Right lobe of liver (tissue), 6 donors: Measurements from ENCODE around the gene TET1. TPM values are rescaled to one million over a fixed set of nuclear protein-coding genes. Genes with fewer than 3 reads are reported as not detected.
"Not testable (repeated sequence)": the region's sequence is repeated elsewhere in the genome, so short reads cannot be mapped to it uniquely, and the experiment has no call there.

ENCODE experiments used
- ATAC-seq, 4 donors: fragments of 200-7000 bp; cut with Tn5 transposase; one replicate each; pipeline ENCODE4 v1.9.1; 2020; ENCODE audit warnings: mild to moderate bottlenecking in 4 of 4, moderate library complexity in 4 of 4
- DNase-seq, 3 donors: peaks; one replicate each; pipeline ENCODE4 v3.0.0-alpha.2; 2020
- H3K27ac ChIP-seq, 3 donors: fragments of 200-600 bp; one replicate each; pipeline ENCODE4 v1.8.0; 2022
- H3K27me3 ChIP-seq, 2 donors: fragments of 200-600 bp; one replicate each; pipeline ENCODE4 v1.8.0; 2022
- H3K36me3 ChIP-seq, 4 donors: fragments of 200-600 bp; sonication (generic) in 1 of 4; one replicate each; pipeline versions ENCODE4 v1.5.1 to v1.8.0; 2017 to 2022; ENCODE audit warnings: control low read depth in 1 of 4
- H3K4me1 ChIP-seq, 4 donors: fragments of 200-600 bp; sonication (generic) in 1 of 4; one replicate each; pipeline versions ENCODE4 v1.5.1 to v1.8.0; 2017 to 2022; ENCODE audit warnings: control low read depth in 1 of 4
- H3K4me3 ChIP-seq, 3 donors: fragments of 200-600 bp; one replicate each; pipeline ENCODE4 v1.8.0; 2022
- H3K9me3 ChIP-seq, 4 donors: fragments of 200-600 bp; sonication (generic) in 1 of 4; one replicate each; pipeline versions ENCODE4 v1.5.1 to v1.8.0; 2017 to 2022; ENCODE audit warnings: control low read depth in 1 of 4
- POLR2A ChIP-seq: fragments of 450-650 bp; IDR thresholded peaks from one replicate; pipeline ENCODE4 v1.6.1; 2017; ENCODE audit warnings: antibody characterized with exemption, mild to moderate bottlenecking
- WGBS: methylation state at CpG from one replicate; pipeline ENCODE4 v1.1.6; 2018; ENCODE audit warnings: low coverage, low lambda C conversion rate; ENCODE audit not compliant: insufficient coverage; ENCODE audit errors: missing lambda C conversion rate; 5-methylcytosine and 5-hydroxymethylcytosine counted together
- intact Hi-C, 2 donors: fragments of 100-400 bp; cut with DNase I; formaldehyde crosslinking; loops; one replicate each; pipeline versions ENCODE4 v1.11.2 to v1.14.1; 2022
- total RNA-seq, 6 experiments: library from RNA; depleted of rRNA in 2 of 6; stranded (reverse); fragments of >200 nt in 2 of 6; fragmentation: NEBNext Ultra II Directional in 3 of 6; extraction: Animal tissue kit (Norgen Biotek cat#: 25700) in 3 of 6; gene quantifications; one replicate each; pipeline versions ENCODE4 v1.1.0 to v1.2.4, GENCODE V29; 2016 to 2023
- TF ChIP-seq, protein P1 (sequence below), 4 donors: fragments of 200-600 bp in 3 of 4; fragments of 450-650 bp in 1 of 4; IDR thresholded peaks; one replicate each; pipeline versions ENCODE4 v1.5.1 to v1.8.0; 2016 to 2022; ENCODE audit warnings: antibody characterized with exemption in 4 of 4, mild to moderate bottlenecking in 2 of 4
- donor health status: DM: no; HTN: yes; CAD: no.
- donor health status: DM: no; HTN: no; CAD: no.
- donor health status: DM: no; HTN: no; CAD: no.
- donor health status: DM: no; HTN: yes; CAD: no.
- donor health status: DM: no; HTN: yes; CAD: no.

The TET1 gene
- total RNA-seq, 6 experiments from 2014 or later: 0.62 to 0.86 (median 0.67) TPM

DNA sequence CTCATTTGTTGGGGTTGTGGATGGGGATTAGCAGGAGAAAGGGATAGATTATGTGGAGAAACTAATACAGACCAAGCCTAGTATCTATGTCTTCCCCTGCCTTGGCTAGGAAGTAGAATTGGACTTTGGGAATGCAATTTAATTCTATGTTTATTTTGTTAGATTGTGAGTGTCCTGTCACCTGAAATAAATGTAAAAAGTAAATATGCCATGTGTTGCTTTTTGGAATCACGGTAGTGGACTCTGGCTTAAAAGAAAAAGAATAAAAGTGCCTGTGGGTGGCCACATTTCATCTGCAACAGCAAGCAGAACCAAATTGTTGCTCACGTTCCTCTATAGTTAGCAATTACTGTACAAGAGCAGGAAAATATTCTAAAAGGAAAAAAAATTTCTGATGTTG is 42.3 kb downstream of the TET1 start:
- ATAC-seq: no peak
- 88% methylated on average over 2 of the region's 2 CpGs for WGBS
- H3K27me3 ChIP-seq: no peaks in the 10 kb centered on the region

DNA sequence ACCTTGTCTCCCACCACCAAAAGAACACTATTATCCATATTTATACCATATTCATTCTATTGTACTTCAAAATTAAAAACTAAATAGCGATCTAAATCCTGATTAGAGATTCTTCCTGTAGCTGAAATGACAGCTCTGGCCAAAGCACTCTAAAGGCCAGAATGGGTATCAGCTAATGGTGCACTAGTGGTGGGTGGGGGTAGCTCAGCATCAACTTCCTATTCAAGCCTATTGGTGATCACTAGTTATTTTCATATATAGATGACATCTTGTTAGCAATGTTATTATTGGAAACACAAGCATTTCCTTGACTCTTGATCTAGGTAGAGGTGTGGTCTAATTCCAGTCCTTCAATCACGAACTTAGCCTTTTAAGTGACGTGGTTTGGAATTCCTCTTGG is 43.6 kb downstream of the TET1 start:
- H3K27ac ChIP-seq: no peak overlapping the region
- peaks cover 0 to 6% (median 0%) of the 10 kb centered on the region in 4 donors for H3K4me1 ChIP-seq
- WGBS: 77% methylated on average over 3 of the region's 3 CpGs
- H3K27me3 ChIP-seq: no peaks in the 10 kb centered on the region
- ATAC-seq (no peak), DNase-seq (no peak)
- no peak overlapping the region for H3K4me3 ChIP-seq
- TF ChIP-seq, protein P1, sequence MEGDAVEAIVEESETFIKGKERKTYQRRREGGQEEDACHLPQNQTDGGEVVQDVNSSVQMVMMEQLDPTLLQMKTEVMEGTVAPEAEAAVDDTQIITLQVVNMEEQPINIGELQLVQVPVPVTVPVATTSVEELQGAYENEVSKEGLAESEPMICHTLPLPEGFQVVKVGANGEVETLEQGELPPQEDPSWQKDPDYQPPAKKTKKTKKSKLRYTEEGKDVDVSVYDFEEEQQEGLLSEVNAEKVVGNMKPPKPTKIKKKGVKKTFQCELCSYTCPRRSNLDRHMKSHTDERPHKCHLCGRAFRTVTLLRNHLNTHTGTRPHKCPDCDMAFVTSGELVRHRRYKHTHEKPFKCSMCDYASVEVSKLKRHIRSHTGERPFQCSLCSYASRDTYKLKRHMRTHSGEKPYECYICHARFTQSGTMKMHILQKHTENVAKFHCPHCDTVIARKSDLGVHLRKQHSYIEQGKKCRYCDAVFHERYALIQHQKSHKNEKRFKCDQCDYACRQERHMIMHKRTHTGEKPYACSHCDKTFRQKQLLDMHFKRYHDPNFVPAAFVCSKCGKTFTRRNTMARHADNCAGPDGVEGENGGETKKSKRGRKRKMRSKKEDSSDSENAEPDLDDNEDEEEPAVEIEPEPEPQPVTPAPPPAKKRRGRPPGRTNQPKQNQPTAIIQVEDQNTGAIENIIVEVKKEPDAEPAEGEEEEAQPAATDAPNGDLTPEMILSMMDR (IDR thresholded peaks at IDR 0.05): no peak
- no peak for TF ChIP-seq POLR2A
- H3K9me3 ChIP-seq: no peaks in the 10 kb centered on the region
- H3K36me3 ChIP-seq: no peaks in the 10 kb centered on the region
- intact Hi-C loops: no loop called here

More for the DNA sequence above, 42.3 kb downstream of the TET1 start:
- no peaks in the 10 kb centered on the region for H3K36me3 ChIP-seq
- TF ChIP-seq POLR2A: no peak
- H3K27ac ChIP-seq: no peak overlapping the region
- DNase-seq: no peak
- H3K4me1 ChIP-seq: peaks cover 0 to 6% (median 0%) of the 10 kb centered on the region in 4 donors
- H3K4me3 ChIP-seq: no peak overlapping the region
- H3K9me3 ChIP-seq: no peaks in the 10 kb centered on the region
- intact Hi-C loops: no loop called here

GRCh38 chr10:68604441-68604840 is 44.3 kb downstream of the TET1 start:
- DNase-seq (no peak), ATAC-seq (no peak)
- WGBS: no CpG with 5 or more reads among the region's 1 CpG
- Histone ChIP-seq H3K9me3 (no peaks in the 10 kb centered on the region), H3K27ac (no peak overlapping the region), H3K4me1 (peaks cover 0 to 6% (median 0%) of the 10 kb centered on the region in 4 donors), H3K36me3 (no peaks in the 10 kb centered on the region), H3K27me3 (no peaks in the 10 kb centered on the region), H3K4me3 (no peak overlapping the region)
- intact Hi-C loops: no loop called here
- TF ChIP-seq, protein P1 (IDR thresholded peaks at IDR 0.05): no peak
- no peak for TF ChIP-seq POLR2A

DNA sequence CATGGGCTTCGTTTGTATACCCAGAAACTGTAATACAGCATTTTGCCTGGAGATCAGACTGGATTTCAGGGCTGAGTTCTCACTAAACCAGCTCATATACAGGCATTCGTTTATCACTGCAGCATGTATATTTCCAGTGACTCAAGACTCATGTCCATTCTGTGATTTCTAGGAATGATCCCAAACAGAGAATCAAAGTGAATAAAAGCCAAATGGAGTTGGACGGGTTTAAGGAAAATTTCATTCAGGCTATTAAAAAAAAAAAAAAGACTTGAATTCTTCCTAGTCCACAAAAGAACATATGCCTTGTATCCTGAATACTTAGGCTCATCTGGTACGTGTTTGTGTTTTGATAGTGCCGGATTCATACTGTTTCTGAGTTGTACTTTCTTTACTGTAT is 46.8 kb downstream of the TET1 start:
- intact Hi-C loops: no loop called here
- ATAC-seq: no peak

GRCh38 chr10:68610023-68610422 is 49.9 kb downstream of the TET1 start:
- intact Hi-C loops, H3K27ac ChIP-seq: not testable (repeated sequence)

More for the DNA sequence above, 46.8 kb downstream of the TET1 start:
- Histone ChIP-seq H3K4me1 (no peaks in the 10 kb centered on the region), H3K27ac (no peak overlapping the region), H3K9me3 (no peaks in the 10 kb centered on the region), H3K4me3 (no peak overlapping the region), H3K27me3 (no peaks in the 10 kb centered on the region), H3K36me3 (no peaks in the 10 kb centered on the region)
- WGBS: 61% methylated on average over 5 of the region's 5 CpGs
- TF ChIP-seq POLR2A: no peak
- TF ChIP-seq, protein P1 (IDR thresholded peaks at IDR 0.05): no peak
- no peak for DNase-seq

GRCh38 chr10:68611227-68611626 is 51.1 kb downstream of the TET1 start:
- H3K9me3 ChIP-seq: no peaks in the 10 kb centered on the region
- no peaks in the 10 kb centered on the region for H3K4me1 ChIP-seq
- intact Hi-C loops: no loop called here
- H3K36me3 ChIP-seq: no peaks in the 10 kb centered on the region
- DNase-seq (no peak), ATAC-seq (no peak)
- TF ChIP-seq, protein P1 (IDR thresholded peaks at IDR 0.05): no peak
- no peak for TF ChIP-seq POLR2A
- no peak overlapping the region for H3K27ac ChIP-seq
- WGBS: 86% methylated on average over 1 of the region's 3 CpGs
- no peaks in the 10 kb centered on the region for H3K27me3 ChIP-seq
- H3K4me3 ChIP-seq: no peak overlapping the region

More at GRCh38 chr10:68610023-68610422, 49.9 kb downstream of the TET1 start:
- not testable (repeated sequence) for H3K36me3 ChIP-seq, H3K4me3 ChIP-seq, H3K27me3 ChIP-seq, H3K4me1 ChIP-seq, DNase-seq, H3K9me3 ChIP-seq, ATAC-seq
- 97% methylated on average over 7 of the region's 10 CpGs for WGBS

- intact Hi-C loops, H3K9me3 ChIP-seq, H3K4me1 ChIP-seq, DNase-seq, H3K27ac ChIP-seq, H3K4me3 ChIP-seq, H3K27me3 ChIP-seq, ATAC-seq, H3K36me3 ChIP-seq: not testable (repeated sequence)
These were observed 53.8 kb downstream of the TET1 start for GRCh38 chr10:68613974-68614373.

GRCh38 chr10:68617691-68618090 is 57.6 kb downstream of the TET1 start:
- H3K4me3 ChIP-seq, H3K27ac ChIP-seq, H3K36me3 ChIP-seq, ATAC-seq, DNase-seq, H3K9me3 ChIP-seq, intact Hi-C loops, H3K27me3 ChIP-seq, H3K4me1 ChIP-seq: not testable (repeated sequence)
- WGBS: 75% methylated on average over 6 of the region's 10 CpGs
